K562 (cell line): ENCODE measurements around the gene PLS1. TPM values are rescaled to one million over a fixed set of nuclear protein-coding genes. Genes with fewer than 3 reads are reported as not detected.

ENCODE experiments used
- CBFA2T2 ChIP-seq: fragments of 450-650 bp; conservative IDR thresholded peaks from 2 replicates; pipeline ENCODE4 v1.6.1; 2017; ENCODE audit warnings: mild to moderate bottlenecking
- CHAMP1 ChIP-seq: fragments of 450-650 bp; IDR thresholded peaks from 2 replicates; pipeline ENCODE4 v1.6.1; 2016; ENCODE audit warnings: mild to moderate bottlenecking
- RERE ChIP-seq: sonication (generic); formaldehyde crosslinking; IDR thresholded peaks from 2 replicates; pipeline ENCODE4 v1.8.0; 2023; ENCODE audit warnings: missing genetic modification reagents, mild to moderate bottlenecking, borderline replicate concordance
- SAP30 ChIP-seq: fragments of 200-600 bp; sonication (generic); IDR thresholded peaks from 2 replicates; pipeline ENCODE4 v1.6.1; 2012; ENCODE audit warnings: borderline replicate concordance, low read depth, mild to moderate bottlenecking, moderate library complexity, low read length, control low read depth, inconsistent platforms; ENCODE audit not compliant: insufficient read depth, poor library complexity, severe bottlenecking
- STAT5A ChIP-seq: IDR thresholded peaks from 2 replicates; pipeline ENCODE4 v1.6.1; 2012; ENCODE audit warnings: low read length, inconsistent platforms, borderline replicate concordance
- TAF9B ChIP-seq: fragments of 450-650 bp; IDR thresholded peaks from 2 replicates; pipeline ENCODE4 v1.6.1; 2018; ENCODE audit warnings: mild to moderate bottlenecking; ENCODE audit not compliant: partially characterized antibody
- ZNF318 ChIP-seq, 2 experiments: fragments of 450-650 bp; IDR thresholded peaks; 2 replicates each; pipeline ENCODE4 v1.6.1; 2016; ENCODE audit warnings: mild to moderate bottlenecking in 2 of 2, borderline replicate concordance in 1 of 2, low read depth in 1 of 2, moderate library complexity in 1 of 2
- ZNF384 ChIP-seq: IDR thresholded peaks from 2 replicates; pipeline ENCODE4 v1.6.1; 2012; ENCODE audit warnings: low read depth, low read length, improper control_type of control experiment
- polyA plus RNA-seq, 8 experiments: library from polyadenylated mRNA; depleted of rRNA in 4 of 8; stranded (reverse) in 5 of 8; unstranded in 3 of 8; fragments of >200 nt; fragmentation: Nextera tagmentation in 2 of 8; fragmentation: Illumina TruSeq in 1 of 8; extraction: Ambion mirVana in 2 of 8; extraction: Trizol in 1 of 8; gene quantifications; 2 replicates each; pipeline versions ENCODE4 v1.2.1 to v1.2.3, GENCODE V29; 2011 to 2014; ENCODE audit warnings: inconsistent platforms in 1 of 8, missing spikeins in 1 of 8
- total RNA-seq, 7 experiments: library from RNA; depleted of rRNA in 6 of 7; stranded (reverse); fragments of >200 nt in 6 of 7; fragmentation: Illumina TruSeq in 2 of 7; extraction: Trizol in 2 of 7; gene quantifications; 2 replicates each; pipeline versions ENCODE4 v1.2.1 to v1.2.3, GENCODE V29; 2011 to 2021; ENCODE audit warnings: low replicate concordance in 1 of 7

The PLS1 gene
- total and polyA plus RNA-seq, 9 of the 15 experiments (the other 6 are each of a cell fraction or from before 2014, with no cell fraction given): 6.1 to 21.3 (median 13.0) TPM

- no peak for TF ChIP-seq RERE (CRISPR knock-in tag)
- peak; percentile 97 for TF ChIP-seq CBFA2T2
- no peak for TF ChIP-seq ZNF318 (IDR thresholded peaks at IDR 0.05; ENCODE audit: borderline replicate concordance in 1 of 2, low read depth in 1 of 2)
- peak; percentile 69 for TF ChIP-seq ZNF384
- TF ChIP-seq TAF9B: no peak
- peak; percentile 82 for TF ChIP-seq STAT5A
- no peak for TF ChIP-seq SAP30
- peak; percentile 63; the same call in 1 of the 2 replicates for TF ChIP-seq CHAMP1
Observed at GRCh38 chr3:142618917-142619461, 22.8 kb downstream of the PLS1 start (continued).
